Activated CD8-positive, alpha-beta memory T cell treated with anti-CD3 and anti-CD28 coated beads, Interleukin-2, amount 50 U/mL, for 1 hour (primary cell): ENCODE data around the gene SHMT2.

Experiments
- DNase-seq: peaks from one replicate; pipeline ENCODE4 v3.0.0-alpha.2; 2020; ENCODE audit errors: extremely low read depth

The SHMT2 gene

DNA sequence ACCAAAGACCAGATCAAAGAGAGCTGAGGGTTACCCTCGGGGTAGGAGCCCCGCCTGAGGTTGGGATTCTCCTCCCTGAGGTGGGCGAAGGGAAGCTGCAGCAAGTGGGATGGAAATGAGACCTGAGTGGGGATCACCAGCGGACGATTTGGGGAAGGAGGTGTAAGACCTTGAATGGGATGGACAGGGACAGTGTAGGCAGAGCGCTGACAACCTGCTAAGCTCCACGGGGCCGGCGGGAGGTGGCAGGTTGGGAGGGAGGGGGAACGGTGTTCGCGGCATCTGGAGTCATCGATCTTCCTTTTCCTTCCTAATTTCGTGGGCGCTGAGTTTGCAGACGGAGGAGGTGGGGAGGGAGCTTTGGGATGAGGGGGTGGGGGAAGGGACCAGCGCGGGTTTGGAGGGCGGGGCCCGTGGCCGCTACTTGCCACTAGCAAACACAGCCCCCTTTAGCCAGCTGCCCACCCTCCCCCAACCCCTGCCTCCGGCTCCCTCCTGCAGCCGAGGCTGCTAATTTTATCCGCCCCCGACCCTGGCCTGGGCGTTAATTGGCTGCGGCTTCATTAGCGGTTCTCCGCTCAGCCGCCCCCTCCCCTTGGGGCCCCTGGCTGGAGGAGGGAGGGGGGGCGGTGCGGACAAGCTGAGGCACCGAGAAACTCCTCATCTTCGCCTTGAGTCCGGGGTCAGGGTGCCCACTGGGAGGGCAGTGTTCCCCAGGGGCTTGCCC lies 2.8 kb upstream of the SHMT2 start:
- no peak for DNase-seq

DNA sequence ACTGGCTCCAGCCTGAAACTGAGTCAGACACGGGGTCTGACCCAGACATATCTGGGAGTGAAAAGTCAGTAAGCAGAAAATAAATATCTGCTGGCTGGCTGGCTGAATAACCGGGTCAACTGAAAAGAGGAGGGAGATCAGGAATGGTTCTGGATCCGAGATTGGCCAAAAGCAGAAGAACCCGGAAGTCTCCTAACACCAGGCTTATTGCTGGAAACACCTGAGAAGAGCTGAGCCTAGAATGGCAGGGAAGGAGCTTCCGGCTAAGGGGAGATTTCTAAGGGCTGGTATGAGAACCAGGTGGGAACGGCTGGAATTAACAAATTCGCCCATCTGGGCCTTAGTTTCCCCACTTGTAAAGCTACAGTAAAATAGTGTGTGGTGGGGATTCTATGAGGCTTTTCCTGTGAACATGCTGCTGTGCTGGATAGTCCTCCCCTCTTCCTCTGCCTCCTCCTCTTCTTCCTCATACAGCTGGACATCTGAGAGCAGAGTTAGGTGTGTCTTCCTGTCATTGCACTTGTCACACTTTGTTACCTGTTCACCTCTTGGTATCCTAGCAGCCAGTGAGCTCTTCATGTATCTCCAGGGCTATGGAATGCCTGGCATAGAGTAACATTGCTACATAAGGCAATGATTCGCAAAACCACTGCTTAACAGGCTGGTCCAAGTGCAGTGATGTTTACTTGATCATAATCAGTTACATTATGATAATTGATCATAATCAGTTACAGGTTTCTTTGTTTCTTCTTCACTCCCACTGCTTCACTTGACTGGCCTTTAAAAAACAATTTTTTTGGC lies 2.0 kb upstream of the SHMT2 start:
- DNase-seq: no peak

DNA sequence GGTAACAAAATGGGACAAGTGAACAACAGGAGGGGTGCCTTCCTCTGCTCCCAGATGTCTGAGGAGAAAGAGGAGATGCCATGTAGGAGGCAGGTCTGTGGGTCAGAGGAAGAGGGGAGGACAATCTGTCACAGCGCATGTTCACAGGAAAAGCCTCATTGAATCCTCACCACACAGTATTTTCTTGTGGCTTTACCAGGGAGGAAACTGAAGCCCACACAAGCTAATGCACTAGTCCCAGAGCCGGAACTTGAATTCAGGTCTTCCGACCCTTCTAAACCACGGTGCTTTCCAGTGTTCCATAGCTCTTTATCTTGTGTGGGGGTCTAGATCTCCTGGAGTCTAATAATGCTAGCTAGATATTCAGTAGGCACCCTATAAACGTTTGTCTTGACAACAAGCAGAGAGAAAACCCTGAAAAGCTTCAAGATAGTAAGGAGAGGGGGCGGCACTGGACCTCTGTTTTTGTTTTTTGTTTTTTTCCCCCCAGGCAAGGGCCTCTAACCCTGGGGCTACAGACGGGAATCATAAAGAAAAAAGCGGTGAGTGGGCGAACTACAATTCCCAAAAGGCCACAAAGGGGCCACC lies 371 bp upstream of the SHMT2 start:
- DNase-seq: no peak

DNA sequence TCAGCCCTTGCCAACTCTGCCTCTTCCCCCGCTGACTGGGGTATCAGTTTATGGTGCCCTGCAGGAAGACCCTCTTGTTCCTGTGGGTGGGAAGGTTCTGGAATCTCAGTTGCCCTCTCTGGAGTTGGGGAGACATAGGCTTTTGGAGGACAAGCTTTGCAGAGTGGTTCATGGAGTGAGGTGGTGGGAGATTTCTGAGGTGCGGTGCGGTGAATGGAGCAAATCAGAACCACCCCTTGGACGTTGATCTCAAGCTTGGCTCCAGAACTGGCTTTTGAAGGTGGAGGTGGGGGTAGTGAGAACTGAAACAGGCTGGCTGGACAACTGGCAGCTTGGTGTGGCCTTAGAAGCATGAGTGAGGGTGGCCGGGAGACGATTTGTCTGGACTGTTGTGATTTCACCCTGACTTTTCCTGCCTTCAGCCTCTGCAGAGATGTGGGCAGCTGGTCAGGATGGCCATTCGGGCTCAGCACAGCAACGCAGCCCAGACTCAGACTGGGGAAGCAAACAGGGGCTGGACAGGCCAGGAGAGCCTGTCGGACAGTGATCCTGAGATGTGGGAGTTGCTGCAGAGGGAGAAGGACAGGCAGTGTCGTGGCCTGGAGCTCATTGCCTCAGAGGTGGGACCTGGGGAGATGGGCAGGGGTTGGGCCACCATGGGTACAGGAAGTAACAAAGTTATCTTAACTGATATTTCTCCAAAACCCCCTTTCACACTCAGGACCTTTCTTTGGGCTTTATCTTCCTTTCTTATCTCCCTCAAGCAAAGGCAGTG lies 1.1 kb downstream of the SHMT2 start:
- no peak for DNase-seq

DNA sequence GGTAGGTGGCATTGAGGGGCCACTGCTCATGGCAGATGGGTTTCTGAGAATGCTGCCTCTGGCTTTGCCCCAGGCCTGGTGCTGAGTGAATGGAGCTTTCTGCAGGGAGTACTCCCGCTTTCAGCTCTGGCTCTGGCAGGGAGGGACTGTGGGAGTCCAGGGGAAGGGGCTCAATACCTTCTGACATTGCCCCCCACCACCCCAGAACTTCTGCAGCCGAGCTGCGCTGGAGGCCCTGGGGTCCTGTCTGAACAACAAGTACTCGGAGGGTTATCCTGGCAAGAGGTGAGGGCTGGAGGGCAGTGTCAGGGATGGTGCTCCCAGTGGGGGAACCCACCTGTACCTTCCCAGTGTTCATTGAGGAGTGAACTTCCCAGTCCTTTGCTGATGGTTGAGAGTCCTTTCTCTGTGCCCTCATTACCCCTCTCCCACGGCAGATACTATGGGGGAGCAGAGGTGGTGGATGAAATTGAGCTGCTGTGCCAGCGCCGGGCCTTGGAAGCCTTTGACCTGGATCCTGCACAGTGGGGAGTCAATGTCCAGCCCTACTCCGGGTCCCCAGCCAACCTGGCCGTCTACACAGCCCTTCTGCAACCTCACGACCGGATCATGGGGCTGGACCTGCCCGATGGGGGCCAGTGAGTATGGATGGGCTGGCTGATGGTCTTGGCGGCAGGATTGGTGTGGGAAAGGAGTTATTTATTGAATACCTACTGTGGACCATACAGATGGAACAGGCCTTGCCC lies 1.9 kb downstream of the SHMT2 start:
- no peak for DNase-seq

DNA sequence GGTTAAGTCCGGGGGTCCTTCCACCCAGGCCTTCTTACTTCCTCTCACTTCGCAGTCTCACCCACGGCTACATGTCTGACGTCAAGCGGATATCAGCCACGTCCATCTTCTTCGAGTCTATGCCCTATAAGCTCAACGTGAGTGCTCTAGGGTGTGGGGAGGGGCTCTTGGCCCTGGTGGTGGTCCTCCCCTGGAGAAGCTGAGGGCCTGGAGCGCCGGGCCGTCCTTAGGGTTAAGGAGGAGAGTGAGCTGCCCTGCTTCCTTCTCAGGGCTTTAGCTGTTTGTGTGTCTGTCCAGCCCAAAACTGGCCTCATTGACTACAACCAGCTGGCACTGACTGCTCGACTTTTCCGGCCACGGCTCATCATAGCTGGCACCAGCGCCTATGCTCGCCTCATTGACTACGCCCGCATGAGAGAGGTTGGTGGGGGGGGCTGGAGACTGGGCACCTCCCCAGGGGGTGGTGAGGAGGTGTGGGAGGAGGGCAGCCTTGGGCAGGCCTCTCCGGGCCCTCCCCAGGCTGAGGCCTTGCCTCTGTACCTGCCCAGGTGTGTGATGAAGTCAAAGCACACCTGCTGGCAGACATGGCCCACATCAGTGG lies 2.7 kb downstream of the SHMT2 start:
- no peak for DNase-seq

DNA sequence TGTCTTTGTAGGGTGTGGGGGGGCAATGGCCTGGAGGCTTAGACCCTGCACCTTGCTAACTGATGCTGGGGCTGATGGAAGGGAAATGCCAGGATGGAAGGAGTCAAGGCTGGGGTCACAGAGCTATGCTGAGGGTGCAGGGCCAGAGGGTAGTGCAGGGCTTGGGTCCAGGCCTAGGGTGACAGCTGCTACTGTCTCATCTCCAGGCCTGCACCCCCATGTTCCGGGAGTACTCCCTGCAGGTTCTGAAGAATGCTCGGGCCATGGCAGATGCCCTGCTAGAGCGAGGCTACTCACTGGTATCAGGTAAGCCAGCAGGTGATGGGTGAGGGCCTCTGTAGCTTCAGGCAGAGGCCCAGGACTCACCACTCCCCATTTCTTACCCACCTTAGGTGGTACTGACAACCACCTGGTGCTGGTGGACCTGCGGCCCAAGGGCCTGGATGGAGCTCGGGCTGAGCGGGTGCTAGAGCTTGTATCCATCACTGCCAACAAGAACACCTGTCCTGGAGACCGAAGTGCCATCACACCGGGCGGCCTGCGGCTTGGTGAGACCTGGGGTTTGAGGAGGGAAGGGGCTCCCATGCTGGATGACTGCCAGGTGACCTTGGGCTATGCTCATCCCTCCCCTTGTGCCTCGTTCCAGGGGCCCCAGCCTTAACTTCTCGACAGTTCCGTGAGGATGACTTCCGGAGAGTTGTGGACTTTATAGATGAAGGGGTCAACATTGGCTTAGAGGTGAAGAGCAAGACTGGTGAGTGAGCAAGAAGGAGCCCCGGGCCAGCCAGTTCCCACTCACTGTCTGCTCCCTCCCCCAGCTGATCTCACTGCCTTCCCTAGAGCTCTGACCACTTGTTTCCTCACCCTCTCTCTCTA lies 4.1 kb downstream of the SHMT2 start:
- DNase-seq: no peak

DNA sequence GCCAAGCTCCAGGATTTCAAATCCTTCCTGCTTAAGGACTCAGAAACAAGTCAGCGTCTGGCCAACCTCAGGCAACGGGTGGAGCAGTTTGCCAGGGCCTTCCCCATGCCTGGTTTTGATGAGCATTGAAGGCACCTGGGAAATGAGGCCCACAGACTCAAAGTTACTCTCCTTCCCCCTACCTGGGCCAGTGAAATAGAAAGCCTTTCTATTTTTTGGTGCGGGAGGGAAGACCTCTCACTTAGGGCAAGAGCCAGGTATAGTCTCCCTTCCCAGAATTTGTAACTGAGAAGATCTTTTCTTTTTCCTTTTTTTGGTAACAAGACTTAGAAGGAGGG lies 4.7 kb downstream of the SHMT2 start:
- DNase-seq: no peak

DNA sequence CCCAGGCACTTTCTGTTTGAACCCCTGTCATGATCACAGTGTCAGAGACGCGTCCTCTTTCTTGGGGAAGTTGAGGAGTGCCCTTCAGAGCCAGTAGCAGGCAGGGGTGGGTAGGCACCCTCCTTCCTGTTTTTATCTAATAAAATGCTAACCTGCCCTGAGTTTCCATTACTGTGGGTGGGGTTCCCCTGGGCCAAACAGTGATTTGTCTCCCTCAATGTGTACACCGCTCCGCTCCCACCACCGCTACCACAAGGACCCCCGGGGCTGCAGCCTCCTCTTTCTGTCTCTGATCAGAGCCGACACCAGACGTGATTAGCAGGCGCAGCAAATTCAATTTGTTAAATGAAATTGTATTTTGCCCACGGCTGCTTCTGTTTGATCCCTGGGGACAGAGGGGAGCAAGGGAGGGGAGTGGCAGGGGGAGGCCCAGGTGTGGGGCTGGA lies 5.1 kb downstream of the SHMT2 start:
- no peak for DNase-seq

DNA sequence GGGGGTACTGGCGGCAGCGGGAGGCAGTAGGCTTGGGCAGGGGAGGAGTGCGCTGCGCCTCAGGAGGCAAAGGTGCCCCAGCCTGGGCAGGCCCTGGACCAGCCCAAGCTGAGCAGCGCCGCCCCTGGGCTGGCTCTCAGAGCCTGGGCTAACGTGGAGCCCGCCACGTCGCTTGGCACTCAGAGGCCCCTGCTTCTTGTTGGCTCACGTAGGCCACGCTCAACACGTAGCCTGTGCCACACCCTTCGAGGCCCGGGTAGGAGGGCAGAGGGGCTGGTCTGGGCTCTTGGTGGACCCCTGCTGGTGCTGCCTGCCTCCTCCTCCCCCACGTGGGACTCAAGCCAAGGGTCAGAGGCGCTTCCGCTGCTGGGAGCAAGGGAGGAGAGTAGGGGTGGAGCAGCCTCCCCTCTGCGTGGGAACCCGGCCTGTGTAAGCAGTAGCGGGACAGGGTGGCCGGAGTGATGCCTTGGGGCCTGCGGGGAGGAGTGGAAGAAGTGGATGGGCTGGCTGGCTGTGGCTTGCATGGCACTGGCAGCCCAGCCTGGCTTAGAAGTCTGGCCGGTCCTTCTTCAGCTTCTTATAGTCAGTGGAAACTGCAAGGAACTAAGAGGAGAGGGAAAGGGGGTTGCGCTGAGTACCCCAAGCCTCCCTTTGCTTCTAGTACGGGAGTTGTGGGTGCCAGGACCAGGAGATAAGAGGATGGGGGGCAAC lies 5.7 kb downstream of the SHMT2 start:
- DNase-seq: no peak

DNA sequence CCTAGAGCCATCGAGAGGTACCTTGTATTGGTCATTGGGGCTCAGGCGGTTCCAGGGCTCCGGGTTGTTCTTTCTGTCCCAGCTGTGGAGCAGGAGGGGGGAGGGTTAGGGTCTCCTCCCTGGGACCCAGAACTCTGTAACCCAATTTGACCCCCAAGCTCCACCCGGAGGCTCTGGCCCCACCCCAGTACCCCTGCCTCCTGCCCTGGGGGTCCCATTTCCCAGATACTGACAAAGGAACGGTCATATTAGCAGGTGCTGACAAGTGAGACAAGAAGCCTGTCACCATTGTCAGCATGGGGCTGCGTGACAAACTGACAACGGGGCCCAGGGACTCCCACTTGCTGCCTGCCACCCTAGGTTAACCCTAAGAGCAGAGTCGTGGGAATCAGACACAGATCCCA lies 6.2 kb downstream of the SHMT2 start:
- no peak for DNase-seq

DNA sequence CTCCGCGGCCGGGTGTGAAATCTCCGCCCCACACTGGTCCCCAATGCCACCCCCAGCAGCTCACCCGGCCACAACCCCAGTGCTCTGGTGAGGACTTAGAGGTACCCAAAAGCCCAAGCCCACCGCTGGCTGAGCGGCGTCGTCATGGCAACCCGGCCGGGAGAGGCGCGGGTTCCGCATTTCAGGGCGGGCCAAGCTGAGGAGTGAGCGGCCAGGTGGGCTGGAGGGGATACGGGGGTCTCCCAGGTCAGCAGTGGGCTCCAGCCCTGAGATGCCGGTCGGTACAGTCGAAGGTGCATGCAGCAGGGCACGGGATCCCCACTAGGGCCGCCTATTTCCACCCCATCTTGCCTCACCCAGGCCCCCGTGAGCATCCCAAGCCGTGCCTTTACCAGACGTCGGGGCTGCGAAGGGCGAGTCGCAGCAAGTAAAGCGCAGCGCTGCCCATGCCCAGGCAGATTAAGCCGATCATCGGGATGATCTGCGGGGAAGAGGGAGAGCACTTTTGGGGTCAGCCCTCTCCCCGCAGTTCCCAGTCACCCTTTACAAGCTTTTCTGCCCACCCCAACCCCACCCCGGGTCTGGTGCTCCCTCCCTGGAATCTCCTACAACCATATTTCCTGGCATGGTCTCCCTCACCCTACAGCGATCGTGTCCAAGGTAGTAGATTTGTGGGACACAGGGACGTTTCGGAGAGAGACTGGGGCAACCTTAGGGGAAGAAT lies 6.9 kb downstream of the SHMT2 start:
- DNase-seq: no peak

DNA sequence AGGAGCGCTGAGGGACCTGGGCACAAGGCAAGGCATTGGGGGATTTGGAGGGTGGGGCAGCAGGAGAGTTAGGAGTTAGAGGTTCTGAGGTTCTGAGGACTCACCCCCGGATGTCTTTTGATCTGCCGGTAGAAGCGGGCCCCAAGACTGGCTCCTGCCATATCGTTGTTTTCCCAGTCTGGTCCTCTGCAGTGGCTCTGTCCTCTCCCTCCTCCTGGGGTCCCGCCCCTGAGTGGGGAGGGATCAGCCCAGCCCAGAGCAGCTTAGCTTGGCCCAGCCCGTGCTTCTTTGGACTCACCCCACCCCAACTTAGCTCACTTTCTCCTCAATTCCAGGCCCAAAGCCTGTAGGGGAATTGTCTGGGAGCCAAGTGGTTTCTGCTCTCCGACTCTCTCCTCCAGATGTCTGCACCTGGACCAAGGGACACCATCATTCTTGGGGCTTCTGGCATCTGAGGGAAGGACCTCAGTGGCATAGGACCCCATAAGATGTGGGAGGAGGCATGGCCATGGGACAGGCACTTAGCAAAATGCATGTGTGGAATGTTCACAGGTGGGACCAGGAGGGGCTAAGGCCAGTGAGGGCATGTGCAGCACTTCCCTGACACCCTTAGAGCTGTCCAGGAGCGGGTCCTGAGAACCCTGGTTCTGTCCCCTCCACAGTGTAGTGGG lies 7.5 kb downstream of the SHMT2 start:
- DNase-seq: no peak

DNA sequence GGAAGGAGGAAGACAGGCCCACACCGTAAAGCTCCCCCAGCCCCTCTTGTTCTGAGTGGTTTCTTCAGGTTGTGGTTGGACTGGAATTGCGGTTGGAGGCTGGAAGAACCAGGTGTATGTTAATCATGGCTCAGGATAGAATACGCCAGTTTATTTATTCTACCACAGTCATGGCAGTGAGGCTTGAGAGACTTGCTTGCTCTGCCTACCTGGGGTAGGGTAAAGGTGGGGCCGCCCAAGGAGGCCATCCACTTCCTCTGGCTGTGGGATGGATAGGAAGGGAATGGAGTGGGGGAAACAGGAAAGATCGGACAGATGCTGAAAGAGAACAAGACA lies 8.1 kb downstream of the SHMT2 start:
- DNase-seq: no peak

DNA sequence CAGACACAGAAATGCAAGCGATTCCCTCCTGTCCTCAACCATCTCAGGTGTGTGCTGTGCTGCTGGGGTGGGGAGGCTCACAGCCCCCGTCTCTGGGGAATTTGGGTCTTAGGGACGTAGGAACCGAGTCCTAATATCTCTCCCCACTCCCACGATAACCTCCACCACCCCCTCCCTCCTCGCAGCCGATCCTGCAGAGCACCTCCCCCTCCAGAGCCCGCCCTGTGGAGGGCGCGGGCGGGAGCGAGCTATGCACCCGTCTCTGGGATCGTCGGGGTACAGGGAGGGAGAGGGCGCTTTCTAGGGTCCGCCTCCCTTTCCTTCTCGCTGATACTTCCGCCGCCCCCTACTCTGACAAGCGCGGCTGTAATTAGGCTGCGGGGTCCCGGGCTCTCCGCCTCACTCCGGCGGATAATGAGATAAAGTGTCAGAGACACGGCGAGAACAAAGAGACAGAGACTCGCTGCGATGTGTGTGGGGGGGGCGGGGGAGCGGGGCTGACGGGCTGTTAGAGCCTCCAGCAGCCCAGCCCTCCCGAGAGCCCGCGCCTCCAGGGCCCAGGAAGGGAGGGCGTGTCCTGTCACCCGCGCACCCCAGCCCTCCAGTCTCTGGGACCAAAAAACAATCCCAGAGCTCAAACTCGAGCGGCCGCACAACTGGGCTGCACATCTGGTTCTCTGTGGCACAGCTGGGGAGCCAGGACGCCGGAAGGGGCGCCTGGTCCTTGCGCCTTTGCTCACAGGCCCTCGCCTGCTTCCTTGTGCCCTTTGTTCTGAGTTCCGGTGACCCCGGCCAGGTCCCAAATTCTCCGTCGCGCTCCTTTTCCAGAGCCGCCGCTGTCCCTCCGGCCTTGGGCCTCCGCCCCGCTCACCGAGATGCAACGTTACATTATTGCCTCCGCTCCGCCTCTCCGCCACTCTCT lies 8.7 kb downstream of the SHMT2 start:
- DNase-seq: no peak

DNA sequence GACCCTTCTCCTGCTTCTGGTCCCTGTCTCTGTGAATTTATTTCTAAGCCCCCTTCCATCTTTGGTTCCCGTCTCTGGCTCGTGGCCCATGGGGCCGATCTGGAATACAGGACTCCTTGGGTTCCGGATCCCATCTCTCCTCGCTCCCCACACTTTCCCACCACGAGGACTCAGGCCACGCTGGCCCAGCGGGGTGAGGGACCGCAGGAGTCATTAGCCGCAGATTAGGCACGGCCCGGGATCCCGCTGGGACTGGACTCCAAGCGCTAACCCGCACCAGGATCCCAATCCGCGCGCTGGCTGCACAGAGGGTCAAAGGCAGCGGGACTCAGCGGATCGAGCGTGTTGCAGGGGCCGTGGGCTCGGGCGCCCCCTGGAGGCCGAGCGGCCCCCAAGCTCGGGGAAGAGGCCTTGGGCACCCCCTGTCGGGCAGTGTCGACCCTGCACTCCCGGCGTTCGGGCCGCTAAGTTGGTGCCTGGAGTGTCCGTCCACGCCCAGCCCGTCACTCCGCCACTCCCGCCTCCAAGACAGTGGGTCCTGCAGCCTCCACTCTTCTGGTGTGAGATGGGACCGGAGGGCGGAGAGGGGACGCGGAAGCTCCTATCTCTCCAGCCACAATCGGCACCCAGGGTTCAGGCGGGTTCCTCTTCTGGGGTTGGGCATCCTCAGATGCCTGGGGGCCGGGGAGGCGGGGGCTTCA lies 9.5 kb downstream of the SHMT2 start:
- DNase-seq: peak; percentile 53

DNA sequence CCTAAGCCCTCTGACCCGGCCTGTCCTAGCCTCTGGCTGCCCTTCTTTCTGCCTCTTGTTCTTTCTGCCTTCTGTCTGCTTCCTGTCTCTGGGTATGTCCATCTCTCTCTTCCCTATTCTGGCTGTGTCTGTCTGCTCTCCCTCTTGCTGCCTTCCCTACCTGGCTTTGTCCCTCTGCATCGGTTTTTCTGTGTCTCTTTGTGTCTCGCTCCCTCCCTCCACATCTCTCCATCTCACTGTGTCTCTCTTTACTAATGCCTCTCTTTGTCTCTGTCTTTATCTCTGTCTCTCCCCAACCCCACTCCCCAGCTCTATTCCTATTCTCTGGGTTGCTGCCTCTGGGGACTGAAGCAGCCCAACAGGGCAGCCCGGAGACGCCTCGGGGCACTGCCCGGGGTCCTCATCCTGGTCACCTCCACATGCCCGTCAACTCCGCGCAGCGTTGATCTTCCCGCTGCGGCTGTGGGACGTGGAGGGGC lies 10.1 kb downstream of the SHMT2 start:
- no peak for DNase-seq
